Pons (tissue), 1 donor: ENCODE results near the gene POT1.
A peak's percentile ranks its signal among the peaks of the same experiment; 100 is the strongest.

Source experiments
- DNase-seq: peaks from one replicate; pipeline ENCODE4 v3.0.0-alpha.2; 2016; ENCODE audit warnings: low spot score

POT1 gene

DNA sequence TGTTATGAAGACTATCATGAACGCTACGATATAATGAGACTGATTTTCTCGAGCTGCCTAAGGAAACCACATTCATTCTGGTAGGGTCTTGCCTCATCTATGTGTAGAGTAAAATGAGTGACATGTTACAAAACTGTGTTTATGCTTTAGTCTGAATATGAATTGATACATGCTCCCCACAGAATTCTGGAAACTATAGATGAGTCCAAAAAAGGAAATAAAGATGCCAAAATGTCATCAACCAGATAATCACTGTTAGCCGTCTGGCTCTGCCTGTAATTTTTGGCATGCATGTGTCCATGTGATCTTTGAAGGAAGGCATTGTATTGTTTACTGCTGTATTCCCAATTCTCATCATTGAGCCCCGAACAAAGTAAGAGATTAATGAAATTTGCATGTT lies 121.4 kb downstream of the POT1 start:
- DNase-seq, result no peak

DNA sequence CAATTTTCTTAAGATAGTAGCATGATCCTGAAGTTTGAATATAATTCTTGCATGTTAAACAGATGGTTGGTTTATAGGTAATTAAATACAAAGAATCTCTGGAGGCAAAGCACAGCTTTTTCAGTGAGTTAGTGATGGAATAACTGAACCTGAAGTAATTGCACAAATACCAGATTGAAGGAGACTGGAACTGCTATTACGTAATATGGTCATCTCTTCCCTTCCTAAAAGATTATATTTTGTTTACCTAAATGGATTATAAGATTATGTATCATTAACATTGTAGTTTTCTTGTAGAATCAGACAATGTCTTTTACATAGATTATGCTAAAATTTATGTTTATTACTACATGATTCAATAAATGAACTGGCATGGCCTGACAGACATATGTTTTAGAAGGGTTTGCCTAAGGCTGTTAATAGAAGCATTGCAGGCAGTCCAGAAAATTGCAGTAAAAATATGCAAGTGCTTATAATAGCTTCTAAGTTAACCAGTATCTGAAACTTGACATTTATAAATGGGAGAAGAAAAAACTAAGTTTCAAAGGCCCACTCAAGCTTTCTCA lies 128.2 kb downstream of the POT1 start:
- no peak for DNase-seq

DNA sequence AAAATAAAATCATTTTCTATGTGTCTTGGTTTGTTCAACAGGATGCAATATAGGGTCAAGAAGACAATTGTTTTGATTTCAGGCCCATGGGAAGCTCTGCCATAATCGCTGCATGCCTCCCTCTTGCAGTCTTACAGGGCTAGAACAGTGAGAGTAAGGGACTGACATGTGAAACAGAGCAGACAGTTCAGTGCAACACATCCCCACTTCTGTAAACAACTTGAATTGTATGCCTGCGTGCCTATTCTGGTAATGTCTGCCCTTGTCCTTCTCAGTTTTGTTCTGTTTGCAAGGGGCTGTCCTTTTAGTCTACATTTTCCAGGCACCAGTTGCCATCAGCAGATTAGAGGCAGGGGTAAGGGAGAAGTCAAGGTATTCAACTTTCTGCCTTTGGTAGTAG lies 129.2 kb downstream of the POT1 start:
- DNase-seq, result no peak

DNA sequence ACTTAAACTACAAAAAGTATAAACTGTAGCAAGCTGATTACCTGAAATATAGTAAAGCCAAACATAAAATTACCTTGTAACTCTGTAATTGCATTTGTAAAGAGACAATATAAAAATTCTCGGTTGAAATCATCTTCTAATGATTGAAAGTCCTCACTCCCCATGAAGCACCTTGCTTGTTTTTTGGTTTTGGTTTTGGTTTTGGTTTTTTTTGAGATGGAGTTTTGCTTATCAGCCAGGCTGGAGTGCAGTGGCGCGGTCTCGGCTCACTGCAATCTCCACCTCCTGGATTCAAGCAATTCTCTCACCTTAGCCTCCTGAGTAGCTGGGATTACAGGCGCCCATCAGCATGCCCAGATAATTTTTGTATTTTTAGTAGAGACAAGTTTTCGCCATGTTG lies 130.2 kb downstream of the POT1 start:
- no peak for DNase-seq

DNA sequence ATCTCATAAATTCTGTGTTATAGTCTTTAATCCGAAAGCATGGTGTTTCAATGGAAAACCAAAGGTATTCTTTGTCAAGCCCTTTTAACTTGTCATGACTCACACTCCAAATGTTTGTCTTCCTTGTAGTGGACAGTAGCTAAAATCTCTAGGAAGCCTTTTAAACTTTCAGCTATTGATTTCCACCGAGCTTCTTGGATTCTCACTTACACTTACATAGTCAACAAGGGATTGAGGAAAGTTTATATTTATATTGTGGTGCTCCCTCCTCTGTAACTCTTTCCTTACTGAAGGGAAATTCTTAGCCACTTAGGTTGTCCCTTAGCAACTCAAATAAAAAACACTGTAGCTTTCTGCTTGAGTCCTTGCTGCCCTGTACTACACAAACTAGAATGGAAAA lies 132.9 kb downstream of the POT1 start:
- DNase-seq, result no peak

DNA sequence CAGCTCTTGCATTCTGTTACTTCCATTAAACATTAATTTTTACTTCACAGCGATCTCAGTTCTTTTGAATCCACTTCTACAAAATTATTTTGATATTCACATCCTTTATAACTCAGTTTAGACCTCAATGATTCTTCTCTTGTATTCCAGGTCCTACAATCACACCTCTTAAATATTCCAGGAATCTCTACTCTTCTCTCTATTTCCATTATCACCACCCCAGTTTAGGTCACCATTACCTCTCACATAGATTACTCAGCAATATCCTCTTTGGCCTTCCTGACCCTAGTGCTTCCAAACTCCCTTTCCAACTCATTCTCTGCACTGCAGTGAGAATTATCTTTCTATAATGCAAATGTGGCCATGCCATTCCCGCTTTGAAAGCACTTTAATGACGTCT lies 136.9 kb downstream of the POT1 start:
- DNase-seq, result no peak

DNA sequence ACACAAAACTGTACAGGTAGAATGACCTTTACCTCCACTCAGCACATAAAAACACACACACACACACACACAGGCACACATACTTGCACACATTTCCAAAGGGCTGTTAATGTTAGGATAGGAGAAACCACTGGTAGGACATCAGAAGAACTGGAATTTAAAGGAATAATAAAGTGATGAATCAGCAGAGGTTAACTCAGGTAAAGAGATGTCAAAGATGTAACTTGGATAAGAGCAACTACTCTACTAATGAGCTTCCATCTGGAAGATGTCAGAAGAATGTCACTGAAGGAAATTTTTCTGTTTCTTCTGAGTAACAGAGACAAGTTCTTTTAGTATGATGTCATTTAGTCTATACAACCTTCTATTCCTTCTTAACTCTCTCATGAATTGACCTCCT lies 137.6 kb downstream of the POT1 start:
- no peak for DNase-seq

DNA sequence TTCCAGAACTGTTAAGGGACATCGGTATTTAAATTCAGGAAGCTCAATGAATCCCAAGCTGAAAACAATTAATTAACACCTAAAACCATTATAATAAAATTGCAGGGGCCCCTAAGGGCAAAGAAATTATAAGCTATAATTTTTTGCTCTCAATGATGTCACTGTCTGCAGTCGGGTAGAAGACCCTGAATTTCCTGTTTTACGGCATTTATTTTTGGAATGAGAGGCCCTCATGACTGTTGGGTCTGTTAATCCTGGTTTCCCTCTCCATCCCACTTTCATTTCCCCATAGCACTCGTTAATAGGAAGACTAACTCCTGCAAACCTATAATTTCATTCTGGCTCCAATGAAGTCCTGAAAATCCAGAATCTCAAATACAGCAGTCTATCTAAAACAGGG lies 138.2 kb downstream of the POT1 start:
- no peak for DNase-seq

DNA sequence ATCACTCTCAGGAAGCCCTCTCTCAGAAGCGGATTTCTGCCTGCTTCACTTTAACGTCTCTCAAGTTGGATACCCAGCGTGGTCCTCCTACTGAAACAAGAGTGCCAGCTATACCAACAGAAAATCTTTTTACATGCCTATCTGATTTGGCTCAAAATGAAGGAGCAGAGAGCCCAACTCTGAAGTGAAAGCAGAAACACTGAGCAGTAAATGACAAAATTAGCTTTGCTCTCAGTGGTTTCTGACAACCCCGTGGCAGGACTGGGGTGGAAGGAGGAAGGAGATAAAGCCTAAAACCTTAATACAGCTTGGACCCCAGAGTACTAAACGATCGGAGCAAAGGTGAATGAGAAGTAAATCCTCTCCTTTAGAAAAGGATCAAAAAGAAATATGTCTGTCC lies 139.0 kb downstream of the POT1 start:
- DNase-seq, result peak; percentile 50

DNA sequence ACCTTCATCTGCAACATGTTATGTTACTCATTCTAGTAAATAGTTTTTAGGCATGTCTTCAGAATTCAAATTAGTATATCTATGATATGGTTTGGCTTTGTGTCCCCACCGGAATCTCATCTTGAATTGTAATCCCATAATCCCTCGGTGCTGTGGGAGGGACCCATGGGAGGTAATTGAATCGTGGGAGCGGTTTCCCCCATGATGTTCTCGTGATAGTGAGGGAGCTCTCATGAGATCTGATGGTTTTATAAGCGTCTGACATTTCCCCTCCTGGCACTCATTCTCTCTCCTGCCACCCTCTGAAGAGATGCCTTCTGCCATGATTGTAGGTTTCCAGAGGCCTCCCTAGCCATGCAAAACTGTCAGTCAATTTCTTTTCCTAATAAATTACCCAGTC lies 143.6 kb downstream of the POT1 start:
- DNase-seq, result no peak

DNA sequence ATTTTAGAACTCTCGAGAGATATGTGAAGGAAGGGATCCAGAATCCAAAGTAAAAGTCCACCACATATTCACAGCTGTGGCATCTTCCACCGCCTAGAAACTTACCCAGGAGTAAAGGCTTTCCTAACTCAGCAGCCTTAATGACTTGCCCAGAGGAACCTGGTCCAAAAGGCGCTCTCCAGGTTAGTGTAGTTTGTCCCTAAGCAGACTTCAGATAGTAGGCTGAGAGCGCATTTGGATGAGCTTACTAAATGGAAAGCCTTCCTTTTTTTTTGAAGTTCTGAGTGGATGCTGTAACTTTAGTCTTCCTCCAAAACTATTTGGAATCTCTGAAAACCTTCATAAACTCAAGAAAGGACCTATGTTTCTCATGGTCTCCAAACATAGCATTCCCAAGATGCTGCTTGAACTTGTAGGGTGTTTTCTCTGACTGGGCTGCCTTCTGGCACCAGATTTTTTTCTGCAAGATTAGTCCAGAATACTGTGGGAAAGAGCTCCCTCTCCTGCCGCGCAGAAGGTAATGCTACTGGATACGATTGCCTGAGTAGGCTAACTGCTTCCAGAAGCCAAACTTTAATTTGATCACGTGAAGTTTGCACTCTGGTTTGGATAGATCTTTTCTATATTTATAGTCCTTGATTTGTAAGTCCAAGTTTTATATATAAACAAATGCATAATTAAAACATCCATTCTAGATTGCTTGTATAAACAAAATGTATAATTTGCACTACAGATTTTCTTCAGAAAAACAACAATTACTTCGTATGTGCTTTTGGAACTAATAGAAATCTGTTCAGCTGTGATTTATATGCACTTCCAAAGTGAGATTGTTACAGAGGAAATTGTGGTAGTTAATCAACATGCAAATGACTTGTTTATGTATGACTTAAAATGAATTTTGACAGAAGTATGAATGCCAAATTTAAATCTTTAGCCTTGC lies 144.5 kb downstream of the POT1 start:
- DNase-seq, result peak; percentile 80

DNA sequence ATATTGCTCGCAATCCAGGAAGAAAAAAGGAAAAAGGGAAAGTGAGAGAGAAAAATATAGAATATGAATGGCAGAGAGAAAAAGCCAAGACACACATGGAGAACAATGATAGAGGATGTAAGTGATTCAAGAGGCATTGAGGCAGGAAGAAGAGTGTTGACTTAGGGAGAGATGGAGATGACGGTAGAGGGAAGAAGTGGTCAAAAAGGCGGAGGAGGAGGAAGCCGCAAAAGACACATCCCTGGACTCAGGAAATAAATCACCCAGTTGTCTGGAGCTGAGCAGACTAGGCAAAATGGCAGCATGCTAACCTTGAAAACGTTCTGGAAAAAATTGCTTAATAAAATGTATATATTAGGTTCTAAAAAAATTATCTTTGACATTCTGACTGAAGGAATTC lies 146.4 kb downstream of the POT1 start:
- no peak for DNase-seq

DNA sequence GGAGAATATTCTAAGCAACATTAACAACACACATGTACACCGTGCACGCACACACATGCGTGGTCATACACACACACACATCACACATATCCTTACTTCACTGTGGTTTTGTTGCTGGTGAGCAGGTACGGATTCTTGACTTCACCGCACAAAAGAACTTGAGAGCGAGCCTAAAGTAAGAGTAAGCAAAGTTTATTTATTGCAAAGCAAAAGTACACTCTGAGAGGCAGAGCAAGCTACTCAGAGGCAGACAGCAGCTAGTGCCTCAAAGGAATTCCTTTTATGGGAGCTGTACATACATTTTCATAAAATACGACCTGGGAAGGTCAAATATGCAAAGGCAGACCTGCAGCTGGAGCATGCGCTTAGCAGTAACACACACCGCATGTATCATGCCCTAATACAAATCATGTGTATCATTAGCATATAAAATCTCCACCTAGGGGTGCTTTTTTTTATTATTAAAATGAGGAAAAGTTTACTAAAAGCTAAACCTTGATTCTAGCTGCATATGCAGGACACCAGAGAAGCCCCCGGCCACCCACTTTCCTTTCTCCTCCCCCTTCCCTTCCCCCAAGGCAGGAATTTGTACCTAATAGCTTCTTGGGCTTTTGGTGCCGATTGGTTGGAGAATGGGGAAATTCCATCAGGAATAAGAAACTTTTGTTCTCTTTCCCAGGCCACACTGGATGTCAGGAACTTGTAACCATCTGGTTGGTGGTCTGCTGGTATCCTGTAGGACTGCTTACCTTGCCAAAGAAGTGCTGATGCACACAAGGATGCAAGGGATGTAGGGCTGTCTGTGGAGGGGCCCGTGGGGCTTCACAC lies 147.5 kb downstream of the POT1 start:
- no peak for DNase-seq

DNA sequence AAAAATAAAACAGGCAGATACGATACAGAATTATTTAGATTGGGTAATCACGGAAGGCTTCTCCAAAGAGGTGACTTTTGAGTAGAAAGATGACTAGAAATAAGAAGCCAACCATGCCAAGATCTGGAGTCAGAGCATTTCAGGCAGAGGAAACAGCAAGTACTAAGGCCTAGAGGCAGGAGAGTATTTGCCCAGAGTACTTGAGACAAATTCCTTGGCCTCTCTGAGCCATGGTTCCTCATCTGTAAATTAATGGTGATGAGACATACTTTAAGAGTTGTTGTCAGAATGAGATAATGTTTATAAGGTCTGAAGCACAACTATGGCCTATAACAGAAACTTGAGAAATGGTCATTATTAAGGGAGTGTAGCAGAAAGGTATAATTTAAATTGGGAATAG lies 148.2 kb downstream of the POT1 start:
- DNase-seq, result no peak

DNA sequence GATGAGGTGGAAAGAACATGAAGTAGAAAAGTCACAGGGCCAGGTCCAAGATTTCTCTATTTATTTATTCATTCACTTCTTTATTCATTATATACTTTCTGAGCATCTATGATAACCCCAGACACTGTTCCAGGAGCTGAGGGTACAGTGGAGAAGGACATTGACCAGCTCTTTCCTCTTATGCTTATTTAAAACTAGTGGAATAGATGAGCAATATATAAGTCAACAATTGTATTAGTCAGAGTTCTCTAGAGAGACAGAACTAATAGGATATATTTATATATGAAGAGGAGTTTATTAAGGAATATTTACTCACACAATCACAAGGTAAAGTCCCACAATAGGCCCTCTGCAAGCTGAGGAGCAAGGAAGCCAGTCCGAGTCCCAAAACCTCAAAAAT lies 149.0 kb downstream of the POT1 start:
- no peak for DNase-seq

DNA sequence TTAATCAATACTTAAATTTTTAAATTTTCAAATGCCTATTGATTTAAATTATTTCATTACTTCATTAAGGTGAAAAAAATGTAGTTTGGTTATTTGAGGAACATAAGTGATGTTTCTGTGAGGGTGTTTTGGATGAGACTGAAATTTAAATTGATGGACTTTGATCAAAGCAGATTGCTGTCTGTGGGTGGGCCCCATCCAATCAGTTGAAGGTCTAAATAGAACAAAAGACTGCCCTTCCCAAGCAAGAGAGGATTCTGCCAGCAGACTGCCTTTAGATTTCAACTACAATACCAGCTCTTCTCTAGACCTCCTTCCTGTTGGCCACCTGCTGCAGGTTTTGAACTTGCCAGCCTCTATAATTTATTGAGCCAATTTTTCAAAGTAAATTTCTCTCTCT lies 149.6 kb downstream of the POT1 start:
- no peak for DNase-seq

DNA sequence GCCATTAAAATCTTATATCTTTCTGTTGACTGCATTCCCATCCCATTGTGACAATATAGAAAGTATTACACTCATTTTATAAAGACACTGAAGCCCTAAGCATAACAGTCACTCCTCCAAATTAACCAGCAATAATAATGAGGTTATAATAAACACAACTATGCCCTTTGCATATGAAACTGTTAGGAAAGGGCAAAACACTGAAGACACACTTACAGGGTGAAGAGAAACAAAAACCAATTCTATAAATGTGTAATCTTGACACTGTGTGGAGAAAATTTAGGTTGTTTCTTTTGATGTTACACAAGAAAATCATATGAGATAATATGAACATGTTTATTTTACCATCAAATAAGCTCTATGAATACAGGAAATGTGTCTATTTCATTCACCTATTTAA lies 150.0 kb downstream of the POT1 start:
- no peak for DNase-seq

DNA sequence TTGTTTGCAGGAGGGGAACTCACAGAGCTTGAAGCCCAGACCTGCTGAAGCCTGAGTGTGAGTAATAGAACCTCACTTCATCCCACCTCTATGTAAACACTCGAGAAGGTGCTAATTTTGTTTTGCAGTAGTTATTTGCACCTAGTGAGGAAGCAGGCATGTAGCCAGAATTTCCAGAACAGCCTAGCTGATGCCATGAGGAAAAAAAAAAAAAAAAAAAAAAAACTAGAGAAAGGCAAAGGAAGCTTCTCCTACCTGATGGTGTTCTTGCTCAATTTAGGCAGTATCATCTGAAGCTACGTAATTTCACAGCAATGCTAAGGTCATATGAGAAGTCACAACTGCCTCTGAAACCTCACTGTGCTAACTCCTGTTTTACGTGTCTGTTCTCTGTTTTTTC lies 150.4 kb downstream of the POT1 start:
- no peak for DNase-seq

DNA sequence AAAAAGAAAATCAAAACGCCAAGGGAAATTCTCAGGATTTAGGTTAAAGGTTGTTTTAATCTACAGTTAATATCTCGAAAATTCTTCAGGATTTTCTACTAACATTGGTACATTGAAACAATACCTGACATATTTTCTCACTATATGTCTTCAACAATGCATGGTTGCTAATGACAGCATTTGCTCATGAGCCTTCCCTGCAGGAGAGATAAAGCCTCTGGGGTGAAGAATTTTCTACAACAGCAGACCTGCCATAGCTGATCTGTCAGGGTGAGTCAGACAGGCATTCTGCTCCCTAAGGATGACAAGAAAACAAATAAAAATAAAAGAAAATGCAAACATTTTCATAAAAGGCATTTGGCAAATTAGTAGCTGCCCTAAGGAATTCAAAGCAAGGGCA lies 152.4 kb downstream of the POT1 start:
- no peak for DNase-seq

DNA sequence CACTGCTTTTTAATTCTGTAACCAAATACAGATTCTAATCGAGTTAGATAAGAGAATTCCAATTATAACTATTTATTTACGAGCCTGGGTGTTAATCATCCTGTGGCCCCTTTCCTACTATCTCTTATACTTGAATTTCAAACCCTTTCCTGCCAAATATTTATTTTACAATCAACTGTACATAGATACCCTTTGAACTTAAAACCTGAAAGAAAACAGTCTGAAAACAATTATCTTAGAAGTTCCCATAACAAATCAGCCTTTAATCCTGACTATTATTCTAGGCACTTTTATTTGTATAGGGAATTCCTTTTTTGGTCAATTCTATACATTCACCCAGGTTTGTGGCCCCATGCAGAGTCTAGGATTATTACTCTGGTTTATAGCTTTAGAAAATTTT lies 153.5 kb downstream of the POT1 start:
- no peak for DNase-seq

DNA sequence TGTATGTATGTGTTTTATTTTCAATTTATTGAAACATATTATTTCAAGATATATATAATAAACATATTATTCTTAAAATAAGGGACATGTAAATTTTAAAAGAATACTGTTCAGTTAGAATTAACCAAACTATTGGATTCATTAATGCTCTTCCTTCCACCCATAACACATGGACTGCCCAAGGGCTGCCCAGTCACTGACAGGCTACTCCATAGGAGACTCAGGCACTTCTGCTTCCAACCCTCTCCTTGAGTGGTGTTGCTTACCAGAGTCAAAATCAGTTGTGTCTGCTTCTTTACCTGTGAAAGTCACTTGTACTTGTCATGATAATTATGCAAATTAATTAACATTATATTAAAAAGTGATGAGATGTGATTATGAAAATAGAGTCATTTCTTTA lies 154.2 kb downstream of the POT1 start:
- no peak for DNase-seq

DNA sequence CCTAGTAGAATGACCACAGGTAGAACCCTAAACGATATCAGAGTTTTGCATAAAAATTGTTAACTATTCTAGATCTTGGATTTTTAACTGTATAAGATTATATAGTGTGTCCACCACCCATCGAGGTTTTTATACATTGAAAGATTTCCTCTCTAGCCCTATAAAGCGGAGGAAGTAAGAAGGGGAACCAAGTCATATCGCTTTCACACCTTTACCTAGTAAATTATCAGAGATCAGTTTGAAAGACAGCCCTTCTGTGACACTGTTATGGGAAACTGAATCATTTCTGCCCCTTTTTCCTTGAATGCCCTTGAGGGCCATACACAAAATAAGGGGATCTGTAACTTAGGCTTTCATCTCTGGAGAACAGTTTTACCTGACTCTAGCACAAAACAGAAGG lies 155.7 kb downstream of the POT1 start:
- no peak for DNase-seq

DNA sequence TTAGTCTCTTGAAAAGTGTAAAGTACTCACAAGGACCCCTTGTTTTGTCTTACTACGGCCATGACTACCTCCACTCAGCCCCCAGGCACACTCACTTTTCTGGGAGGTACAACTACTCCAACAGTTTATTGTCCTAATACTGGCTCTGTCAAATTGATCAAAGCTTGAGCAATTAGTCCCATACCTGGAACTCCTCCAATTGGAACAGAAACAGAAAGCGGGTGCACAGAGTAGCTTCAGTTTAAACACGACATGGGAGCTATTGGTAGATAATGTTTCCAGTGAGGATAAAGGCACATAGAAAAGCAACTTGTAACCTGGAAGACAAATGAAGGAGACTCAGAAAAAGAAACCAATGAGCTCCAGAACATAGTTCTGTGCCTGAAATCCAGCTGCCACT lies 156.3 kb downstream of the POT1 start:
- DNase-seq, result no peak
